OCI-LY7 (cell line): ENCODE data around the gene ADORA2A.

ENCODE experiments used
- CTCF ChIP-seq: fragments of 200-600 bp; sonication (generic); conservative IDR thresholded peaks from 2 replicates; pipeline ENCODE4 v1.5.1; 2014; ENCODE audit warnings: mild to moderate bottlenecking, antibody characterized with exemption, low read length, moderate library complexity, mixed read lengths
- EZH2phosphoT487 ChIP-seq: fragments of 200-600 bp; sonication (generic); IDR thresholded peaks from 2 replicates; pipeline ENCODE4 v1.6.1; 2018; ENCODE audit warnings: low read depth, borderline replicate concordance, mild to moderate bottlenecking, mixed run types, antibody characterized with exemption, low read length, moderate library complexity, mixed read lengths

- TF ChIP-seq CTCF = no peak
- TF ChIP-seq EZH2phosphoT487 = no peak
These were observed 23.8 kb downstream of the ADORA2A start for GRCh38 chr22:24451162-24451561.
